Hepatocyte (in vitro differentiated cells): ENCODE data around the gene PRMT5. TPM values are rescaled to one million over a fixed set of nuclear protein-coding genes. Genes with fewer than 3 reads are reported as not detected.

Experiments
- DNase-seq: peaks from one replicate; pipeline ENCODE4 v3.0.0-alpha.2; 2016; ENCODE audit warnings: low spot score
- H2AFZ ChIP-seq: fragments of 200-600 bp; sonication (generic); 2 replicates; pipeline ENCODE4 v1.6.0; 2016; ENCODE audit warnings: antibody characterized with exemption, mild to moderate bottlenecking
- H3K27ac ChIP-seq: fragments of 200-600 bp; sonication (generic); 2 replicates; pipeline ENCODE4 v1.5.1; 2016; ENCODE audit warnings: mild to moderate bottlenecking
- H3K27me3 ChIP-seq: fragments of 200-600 bp; sonication (generic); 2 replicates; pipeline ENCODE4 v1.6.1; 2016
- H3K36me3 ChIP-seq: fragments of 200-600 bp; sonication (generic); replicated peaks from 2 replicates; pipeline ENCODE4 v1.5.1; 2016; ENCODE audit warnings: low read depth; ENCODE audit not compliant: insufficient read depth
- H3K4me1 ChIP-seq: fragments of 200-600 bp; sonication (generic); 2 replicates; pipeline ENCODE4 v1.5.1; 2016; ENCODE audit warnings: mild to moderate bottlenecking, moderate library complexity; ENCODE audit not compliant: insufficient read depth
- H3K4me2 ChIP-seq: fragments of 200-600 bp; sonication (generic); 2 replicates; pipeline ENCODE4 v1.6.0; 2016
- H3K4me3 ChIP-seq: fragments of 200-600 bp; sonication (generic); 2 replicates; pipeline ENCODE4 v1.5.1; 2016; ENCODE audit warnings: mild to moderate bottlenecking
- H3K79me2 ChIP-seq: fragments of 200-600 bp; sonication (generic); 2 replicates; pipeline ENCODE4 v1.6.0; 2017; ENCODE audit warnings: mild to moderate bottlenecking
- H3K9me2 ChIP-seq: fragments of 200-600 bp; sonication (generic); replicated peaks from 2 replicates; pipeline ENCODE4 v1.6.0; 2017; ENCODE audit warnings: mild to moderate bottlenecking; ENCODE audit not compliant: insufficient read depth
- H3K9me3 ChIP-seq: fragments of 200-600 bp; sonication (generic); 2 replicates; pipeline ENCODE4 v1.5.1; 2016; ENCODE audit warnings: low read depth, mild to moderate bottlenecking
- H4K20me1 ChIP-seq: fragments of 200-600 bp; sonication (generic); 2 replicates; pipeline ENCODE4 v1.6.0; 2016; ENCODE audit warnings: mild to moderate bottlenecking; ENCODE audit not compliant: insufficient read depth, poor library complexity, severe bottlenecking
- CTCF ChIP-seq: fragments of 200-600 bp; sonication (generic); IDR thresholded peaks from 2 replicates; pipeline ENCODE4 v1.5.1; 2016; ENCODE audit warnings: antibody characterized with exemption, mild to moderate bottlenecking; ENCODE audit not compliant: poor library complexity
- EZH2 ChIP-seq: fragments of 200-600 bp; sonication (generic); IDR thresholded peaks from 2 replicates; pipeline ENCODE4 v1.6.1; 2016; ENCODE audit warnings: antibody characterized with exemption, mild to moderate bottlenecking, borderline replicate concordance
- EZH2phosphoT487 ChIP-seq: fragments of 200-600 bp; sonication (generic); IDR thresholded peaks from one replicate; pipeline ENCODE4 v1.6.1; 2018; ENCODE audit warnings: antibody characterized with exemption, mild to moderate bottlenecking, low read depth, moderate library complexity; ENCODE audit not compliant: unreplicated experiment, severe bottlenecking
- WGBS: methylation state at CpG from one replicate; pipeline ENCODE4 v1.1.6; 2016; ENCODE audit warnings: low lambda C conversion rate; ENCODE audit errors: missing lambda C conversion rate; 5-methylcytosine and 5-hydroxymethylcytosine counted together
- polyA plus RNA-seq: library from polyadenylated mRNA; unstranded; fragments of >200 nt; fragmentation: Nextera tagmentation; extraction: Ambion mirVana; gene quantifications from 2 replicates; pipeline ENCODE4 v1.2.1, GENCODE V29; 2016
- total RNA-seq: library from RNA; depleted of rRNA; stranded (reverse); fragments of >200 nt; gene quantifications from 2 replicates; pipeline ENCODE4 v1.2.3, GENCODE V29; 2014

Gene PRMT5
- total and polyA plus RNA-seq, 2 experiments from 2014 or later: 52.2 to 72.3 TPM

- Histone ChIP-seq H3K27ac (no peak overlapping the region), H3K4me1 (peaks cover 4% of the 10 kb centered on the region), H3K36me3 (no peaks in the 10 kb centered on the region), H3K9me2 (no peaks in the 10 kb centered on the region), H3K27me3 (no peaks in the 10 kb centered on the region), H4K20me1 (no peaks in the 10 kb centered on the region), H2AFZ (no peak overlapping the region), H3K4me3 (no peak overlapping the region), H3K9me3 (no peaks in the 10 kb centered on the region), H3K79me2 (no peaks in the 10 kb centered on the region), H3K4me2 (no peak overlapping the region)
- no peak for DNase-seq
- TF ChIP-seq CTCF (no peak), EZH2phosphoT487 (no peak), EZH2 (no peak)
- 90% methylated on average over 1 of the region's 1 CpG for WGBS
Measured at GRCh38 chr14:22895402-22895801, 33.8 kb downstream of the PRMT5 start.

- no peaks in the 10 kb centered on the region for H3K36me3 ChIP-seq
Measured at GRCh38 chr14:22893706-22894105, 35.5 kb downstream of the PRMT5 start.

GRCh38 chr14:22892488-22892887, 36.7 kb downstream of the PRMT5 start:
- Histone ChIP-seq H3K9me3 (no peaks in the 10 kb centered on the region), H3K36me3 (no peaks in the 10 kb centered on the region), H2AFZ (no peak overlapping the region), H3K9me2 (no peaks in the 10 kb centered on the region), H3K27ac (no peak overlapping the region), H3K79me2 (peaks cover 4% of the 10 kb centered on the region), H3K27me3 (no peaks in the 10 kb centered on the region), H3K4me2 (no peak overlapping the region), H4K20me1 (no peaks in the 10 kb centered on the region), H3K4me1 (peaks cover 7% of the 10 kb centered on the region), H3K4me3 (no peak overlapping the region)
- 79% methylated on average over 7 of the region's 7 CpGs for WGBS
- DNase-seq: no peak
- TF ChIP-seq EZH2phosphoT487: no peak
- no peak for TF ChIP-seq EZH2
- TF ChIP-seq CTCF: no peak

More at GRCh38 chr14:22893706-22894105, 35.5 kb downstream of the PRMT5 start:
- Histone ChIP-seq H3K4me1 (no peaks in the 10 kb centered on the region), H3K9me3 (no peaks in the 10 kb centered on the region), H4K20me1 (no peaks in the 10 kb centered on the region), H2AFZ (no peak overlapping the region), H3K9me2 (no peaks in the 10 kb centered on the region), H3K4me2 (no peak overlapping the region), H3K4me3 (no peak overlapping the region), H3K27me3 (no peaks in the 10 kb centered on the region), H3K79me2 (no peaks in the 10 kb centered on the region), H3K27ac (no peak overlapping the region)
- TF ChIP-seq EZH2: no peak
- TF ChIP-seq EZH2phosphoT487: no peak
- no peak for TF ChIP-seq CTCF
- WGBS: 92% methylated on average over 4 of the region's 4 CpGs
- DNase-seq: no peak

- 91% methylated on average over 1 of the region's 1 CpG for WGBS
- TF ChIP-seq CTCF (no peak), EZH2 (no peak), EZH2phosphoT487 (no peak)
- DNase-seq: no peak
Measured at GRCh38 chr14:22890416-22890815, 38.8 kb downstream of the PRMT5 start.

More at GRCh38 chr14:22890416-22890815, 38.8 kb downstream of the PRMT5 start:
- Histone ChIP-seq H4K20me1 (no peaks in the 10 kb centered on the region), H3K36me3 (no peaks in the 10 kb centered on the region), H3K4me3 (no peak overlapping the region), H3K9me3 (no peaks in the 10 kb centered on the region), H3K4me1 (peaks cover 12% of the 10 kb centered on the region), H2AFZ (no peak overlapping the region), H3K9me2 (no peaks in the 10 kb centered on the region), H3K79me2 (peaks cover 4% of the 10 kb centered on the region), H3K27ac (no peak overlapping the region), H3K27me3 (no peaks in the 10 kb centered on the region), H3K4me2 (no peak overlapping the region)
